SJCRH30 (cell line): Measurements from ENCODE around the gene TBC1D9B. TPM values are rescaled to one million over a fixed set of nuclear protein-coding genes. Genes with fewer than 3 reads are reported as not detected.

Experiments
- DNase-seq, 2 experiments: peaks; one replicate each; pipeline ENCODE4 v3.0.0-alpha.2; 2015 to 2020
- H3K27ac ChIP-seq: fragments of 250-450 bp; sonication (Bioruptor Pico); 2 replicates; pipeline ENCODE4 v1.5.1; 2020; ENCODE audit warnings: mild to moderate bottlenecking, moderate library complexity
- H3K27me3 ChIP-seq: fragments of 250-450 bp; sonication (Bioruptor Pico); 2 replicates; pipeline ENCODE4 v1.5.1; 2020; ENCODE audit warnings: mild to moderate bottlenecking, moderate library complexity
- H3K36me3 ChIP-seq: fragments of 250-450 bp; sonication (Bioruptor Pico); 2 replicates; pipeline ENCODE4 v1.5.1; 2020; ENCODE audit warnings: mild to moderate bottlenecking, moderate library complexity
- H3K4me1 ChIP-seq: fragments of 250-450 bp; sonication (Bioruptor Pico); 2 replicates; pipeline ENCODE4 v1.5.1; 2020; ENCODE audit warnings: mild to moderate bottlenecking, moderate library complexity
- H3K4me3 ChIP-seq: fragments of 250-450 bp; sonication (Bioruptor Pico); 2 replicates; pipeline ENCODE4 v1.5.1; 2020; ENCODE audit warnings: mild to moderate bottlenecking, moderate library complexity
- H3K9me3 ChIP-seq: fragments of 250-450 bp; sonication (Bioruptor Pico); replicated peaks from 2 replicates; pipeline ENCODE4 v1.5.1; 2020; ENCODE audit warnings: mild to moderate bottlenecking, moderate library complexity
- total RNA-seq: library from RNA; depleted of rRNA; stranded (reverse); fragments of >200 nt; shearing (Covaris generic); gene quantifications from 2 replicates; pipeline ENCODE4 v1.2.3, GENCODE V29; 2014; rRNA removed

Gene TBC1D9B
- total RNA-seq, 1 experiment from 2014 or later: 37.0 TPM

DNA sequence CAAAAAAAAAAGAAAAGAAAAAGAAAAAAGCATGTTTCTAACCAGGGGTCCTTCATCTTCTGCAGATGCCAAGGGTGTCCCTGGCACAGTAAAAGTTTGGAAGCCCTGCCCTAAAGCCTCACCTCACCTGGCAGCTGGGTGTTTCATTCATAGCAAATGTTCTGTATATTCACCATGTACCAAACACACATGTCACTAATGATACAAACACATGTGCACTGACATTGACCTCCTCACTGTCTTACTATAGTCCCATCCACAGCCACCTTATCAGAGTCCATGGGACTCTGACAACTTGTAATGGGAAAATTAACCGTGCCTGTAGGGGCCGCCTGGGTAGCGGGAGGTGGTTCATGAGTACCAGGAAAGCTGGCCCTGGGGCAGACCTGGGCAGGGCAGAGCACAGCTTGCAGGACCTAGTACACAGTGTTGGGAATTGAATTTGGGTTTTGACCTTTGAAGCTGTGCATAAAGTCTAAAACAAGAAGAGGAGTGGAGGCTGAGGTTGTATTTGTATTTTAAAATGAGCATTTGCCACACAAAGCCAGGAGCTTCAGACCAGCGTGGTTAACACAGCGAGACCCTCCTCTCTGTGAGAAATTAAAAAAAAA is 94.6 kb downstream of the TBC1D9B start:
- DNase-seq: no peak
- H3K36me3 ChIP-seq: peaks cover 29% of the 10 kb centered on the region
- H3K4me1 ChIP-seq: peaks cover 10% of the 10 kb centered on the region
- no peak overlapping the region for H3K27ac ChIP-seq
- H3K9me3 ChIP-seq: no peaks in the 10 kb centered on the region
- H3K27me3 ChIP-seq: no peaks in the 10 kb centered on the region
- H3K4me3 ChIP-seq: no peak overlapping the region

DNA sequence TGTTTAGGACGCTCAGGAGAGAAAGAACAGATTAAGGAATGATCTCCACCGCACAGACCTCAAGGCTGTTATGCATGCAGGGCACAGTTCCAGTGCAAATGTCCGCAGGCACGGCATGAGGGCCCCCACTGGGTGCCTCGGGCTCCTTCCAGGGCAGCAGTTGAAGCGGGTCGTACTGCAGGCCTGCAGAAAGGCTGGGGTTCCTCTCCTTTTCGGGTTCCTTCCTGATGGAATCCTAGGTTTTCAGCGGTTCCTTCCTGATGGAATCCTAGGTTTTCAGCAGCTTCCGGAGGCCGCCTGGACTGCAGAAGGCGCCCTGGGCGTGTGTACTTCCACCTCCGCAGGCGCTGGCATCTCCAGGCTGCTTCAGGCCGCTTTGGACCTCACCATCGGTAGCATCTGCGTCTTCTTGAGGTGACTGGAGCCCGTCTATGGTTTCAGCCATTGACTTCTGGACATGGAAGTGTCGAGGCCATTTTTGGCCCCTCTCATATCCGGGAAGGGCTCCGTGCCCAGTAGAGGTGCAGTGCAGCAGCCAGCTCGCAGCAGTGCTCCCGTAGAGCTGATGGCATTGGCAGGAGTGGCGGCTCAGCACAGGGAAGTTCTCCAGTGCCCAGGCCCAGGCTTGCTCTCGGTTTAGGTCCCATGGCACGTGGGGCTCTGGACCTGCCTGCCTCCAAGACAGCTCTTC is 95.4 kb downstream of the TBC1D9B start:
- Histone ChIP-seq H3K36me3 (peaks cover 29% of the 10 kb centered on the region), H3K27ac (no peak overlapping the region), H3K4me3 (no peak overlapping the region), H3K27me3 (no peaks in the 10 kb centered on the region), H3K9me3 (no peaks in the 10 kb centered on the region), H3K4me1 (peaks cover 8% of the 10 kb centered on the region; the same call in 1 of the 2 replicates)
- DNase-seq: no peak

Other genes with a start within 250 kb of the TBC1D9B start
- not detected in 2 replicates for gene CBY3, start 226.9 kb downstream of the TBC1D9B start, total RNA-seq
- 453 and 506 TPM in 2 replicates for gene CANX, start 208.9 kb downstream of the TBC1D9B start, total RNA-seq
- gene MAML1, start 175.1 kb downstream of the TBC1D9B start, total RNA-seq: 25.0 and 25.1 TPM in 2 replicates
- not detected in 2 replicates for gene LTC4S, start 113.9 kb downstream of the TBC1D9B start, total RNA-seq
- gene MGAT4B, start 101.0 kb downstream of the TBC1D9B start, total RNA-seq: 55.5 and 60.5 TPM in 2 replicates
- gene SQSTM1, start 87.0 kb downstream of the TBC1D9B start, total RNA-seq: 64.9 and 65.8 TPM in 2 replicates
- gene MRNIP, start 49.1 kb downstream of the TBC1D9B start, total RNA-seq: 10.3 and 15.3 TPM in 2 replicates
- 34.5 and 34.9 TPM in 2 replicates for gene RNF130, start 163.9 kb upstream of the TBC1D9B start, total RNA-seq